ENCODE results near the gene FAS.

The FAS gene

DNA sequence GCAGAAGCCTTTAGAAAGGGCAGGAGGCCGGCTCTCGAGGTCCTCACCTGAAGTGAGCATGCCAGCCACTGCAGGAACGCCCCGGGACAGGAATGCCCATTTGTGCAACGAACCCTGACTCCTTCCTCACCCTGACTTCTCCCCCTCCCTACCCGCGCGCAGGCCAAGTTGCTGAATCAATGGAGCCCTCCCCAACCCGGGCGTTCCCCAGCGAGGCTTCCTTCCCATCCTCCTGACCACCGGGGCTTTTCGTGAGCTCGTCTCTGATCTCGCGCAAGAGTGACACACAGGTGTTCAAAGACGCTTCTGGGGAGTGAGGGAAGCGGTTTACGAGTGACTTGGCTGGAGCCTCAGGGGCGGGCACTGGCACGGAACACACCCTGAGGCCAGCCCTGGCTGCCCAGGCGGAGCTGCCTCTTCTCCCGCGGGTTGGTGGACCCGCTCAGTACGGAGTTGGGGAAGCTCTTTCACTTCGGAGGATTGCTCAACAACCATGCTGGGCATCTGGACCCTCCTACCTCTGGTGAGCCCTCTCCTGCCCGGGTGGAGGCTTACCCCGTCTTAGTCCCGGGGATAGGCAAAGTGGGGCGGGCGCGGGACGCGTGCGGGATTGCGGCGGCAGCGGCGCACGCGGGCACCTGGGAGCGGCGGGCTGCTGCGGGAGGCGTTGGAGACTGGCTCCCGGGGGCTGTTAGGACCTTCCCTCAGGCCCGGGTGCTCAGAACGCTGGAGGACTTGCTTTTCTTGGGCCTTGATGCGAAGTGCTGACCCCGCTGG lies at the start of gene FAS:
Gene FAS (plus strand): TSS at position 415 of the 777 bp plus-strand sequence. CDS start 79 bp downstream, at position 494.
- DNase-seq = peak; percentile 80 to 82

GRCh38 chr10:88941026-88941425 lies 49.6 kb upstream of the FAS start:
- DNase-seq = no peak

DNA sequence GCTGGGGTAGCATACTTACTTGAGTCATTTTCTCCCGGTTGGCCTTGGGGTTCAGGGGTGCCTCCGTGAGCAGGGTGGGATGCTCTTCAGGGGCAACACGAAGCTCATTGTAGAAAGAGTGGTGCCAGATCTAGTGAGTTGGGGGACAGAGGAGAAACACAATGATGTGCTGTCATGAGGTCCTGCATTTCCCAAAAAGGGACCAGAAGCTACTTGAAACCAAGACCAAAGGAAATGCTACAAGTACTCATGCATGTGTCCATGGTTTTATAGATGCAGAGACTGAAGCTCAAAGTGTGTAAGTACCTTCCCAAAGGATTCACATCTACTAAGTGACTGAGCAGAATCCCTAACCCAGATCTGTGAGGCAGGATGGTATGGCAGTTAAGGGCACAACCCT lies 46.8 kb upstream of the FAS start:
- DNase-seq = no peak

- DNase-seq = no peak
These were observed 45.8 kb upstream of the FAS start for GRCh38 chr10:88944813-88945212.

GRCh38 chr10:88946200-88946599 lies 44.4 kb upstream of the FAS start:
- no peak for DNase-seq

DNA sequence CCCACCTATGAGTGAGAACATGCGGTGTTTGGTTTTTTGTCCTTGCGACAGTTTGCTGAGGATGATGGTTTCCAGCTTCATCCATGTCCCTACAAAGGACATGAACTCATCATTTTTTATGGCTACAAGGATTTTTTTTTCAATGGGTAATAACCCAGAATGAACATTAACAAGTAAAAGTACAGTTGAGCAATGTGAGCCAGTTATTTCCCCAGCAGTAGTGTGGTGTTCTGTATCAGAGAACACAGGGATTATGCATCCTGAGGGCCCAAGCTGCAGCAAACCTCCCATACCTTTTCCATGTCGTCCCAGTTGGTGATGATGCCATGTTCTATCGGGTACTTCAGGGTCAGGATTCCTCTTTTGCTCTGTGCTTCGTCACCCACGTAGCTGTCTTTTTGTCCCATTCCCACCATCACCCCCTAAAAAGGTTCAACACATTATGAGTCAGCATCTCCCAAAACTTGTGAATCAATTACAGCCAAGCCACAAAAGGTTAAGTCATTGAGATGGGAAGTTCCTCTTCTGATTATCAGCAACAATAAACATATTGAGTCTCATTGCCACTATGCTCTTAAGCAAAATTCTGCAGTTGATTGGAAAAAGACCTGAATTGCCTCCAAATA lies 43.5 kb upstream of the FAS start:
- DNase-seq = no peak

DNA sequence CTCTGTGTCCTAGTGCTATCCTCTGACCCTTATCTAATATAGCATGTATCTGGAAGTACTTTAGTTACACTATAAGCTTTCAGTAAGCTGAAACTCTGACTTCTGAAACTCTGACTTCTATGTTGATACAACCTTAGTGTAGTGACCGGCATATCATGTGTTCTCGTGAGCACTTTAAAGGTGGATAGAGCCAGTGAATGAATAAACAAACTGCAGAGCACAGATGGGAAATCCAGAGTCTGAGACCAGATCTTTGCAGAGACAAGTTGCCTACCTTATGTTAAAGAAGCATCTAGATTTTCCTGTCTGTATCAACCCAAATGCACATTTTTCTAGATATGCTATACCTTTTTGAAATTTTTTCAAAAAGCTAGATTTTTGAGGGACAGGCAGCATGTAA lies 41.5 kb upstream of the FAS start:
- no peak for DNase-seq

DNA sequence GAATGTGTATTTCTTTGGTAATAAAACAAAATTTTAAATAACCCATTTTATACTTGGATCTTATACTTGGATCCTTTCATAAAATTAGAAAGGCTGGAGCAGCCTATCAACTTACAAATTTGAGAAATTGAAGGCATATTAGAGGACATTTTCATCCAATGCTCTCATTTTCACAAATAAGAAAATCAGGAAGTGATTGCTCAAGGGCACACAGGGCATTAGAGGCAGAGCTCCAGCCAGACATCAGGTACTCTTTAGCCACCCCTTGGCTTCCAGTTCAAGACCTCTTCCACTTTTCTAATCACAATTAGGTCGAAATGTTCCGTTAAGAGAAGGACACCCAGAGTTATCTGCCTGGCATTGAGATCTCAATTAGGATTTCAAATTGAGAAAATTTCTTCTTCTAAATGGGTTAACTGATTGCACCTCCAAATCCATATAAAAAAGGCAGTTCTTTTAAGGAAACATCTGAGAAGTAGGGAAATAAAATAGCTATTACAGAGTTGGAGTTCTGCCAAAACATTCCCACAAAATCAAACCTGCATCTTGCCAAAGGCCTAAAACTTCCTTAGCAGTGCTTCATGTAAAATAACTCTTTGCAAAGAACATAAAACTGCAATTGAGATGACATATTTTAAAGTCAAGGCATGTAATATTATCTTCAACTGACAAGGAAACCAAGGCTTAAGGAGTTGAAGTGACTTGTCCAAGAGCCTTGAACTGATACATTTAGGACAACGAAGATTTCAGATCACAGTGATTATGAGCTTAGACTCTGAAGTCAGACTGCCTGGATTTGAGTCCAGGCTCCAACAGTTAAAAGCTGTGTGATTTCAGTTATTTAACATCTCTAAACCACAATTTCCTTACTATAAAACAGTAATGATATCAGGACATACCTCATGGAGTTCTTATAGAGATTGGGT lies 40.4 kb upstream of the FAS start:
- no peak for DNase-seq

DNA sequence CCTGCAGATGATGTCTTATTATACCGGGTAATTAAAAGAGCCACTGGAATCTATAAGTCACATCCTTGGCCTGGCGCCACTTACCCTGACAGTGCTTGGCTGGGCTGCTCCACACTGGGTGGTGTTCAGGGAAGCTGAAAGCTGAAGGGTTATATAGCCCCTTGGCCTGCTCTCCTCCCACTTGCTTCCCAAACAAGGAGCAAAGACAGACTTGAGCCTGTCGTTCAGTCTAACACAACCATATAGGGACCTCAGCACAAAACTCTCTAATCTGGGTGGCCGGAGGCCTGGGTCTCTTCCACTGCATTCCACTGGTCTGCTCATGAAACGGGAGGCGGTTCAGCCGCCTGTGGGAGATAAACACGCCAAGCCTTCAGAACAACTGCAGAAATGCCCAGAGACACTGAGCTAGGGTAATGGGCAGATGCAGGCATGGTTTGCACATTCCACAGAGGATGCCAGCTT lies 37.9 kb upstream of the FAS start, which contains the start of gene ACTA2:
Gene ACTA2 (minus strand): TSS at position 127 of the 465 bp plus-strand sequence. CDS start 3,843 bp downstream, outside the sequence.
- DNase-seq = no peak

GRCh38 chr10:88953662-88954061 lies 36.9 kb upstream of the FAS start:
- no peak for DNase-seq

DNA sequence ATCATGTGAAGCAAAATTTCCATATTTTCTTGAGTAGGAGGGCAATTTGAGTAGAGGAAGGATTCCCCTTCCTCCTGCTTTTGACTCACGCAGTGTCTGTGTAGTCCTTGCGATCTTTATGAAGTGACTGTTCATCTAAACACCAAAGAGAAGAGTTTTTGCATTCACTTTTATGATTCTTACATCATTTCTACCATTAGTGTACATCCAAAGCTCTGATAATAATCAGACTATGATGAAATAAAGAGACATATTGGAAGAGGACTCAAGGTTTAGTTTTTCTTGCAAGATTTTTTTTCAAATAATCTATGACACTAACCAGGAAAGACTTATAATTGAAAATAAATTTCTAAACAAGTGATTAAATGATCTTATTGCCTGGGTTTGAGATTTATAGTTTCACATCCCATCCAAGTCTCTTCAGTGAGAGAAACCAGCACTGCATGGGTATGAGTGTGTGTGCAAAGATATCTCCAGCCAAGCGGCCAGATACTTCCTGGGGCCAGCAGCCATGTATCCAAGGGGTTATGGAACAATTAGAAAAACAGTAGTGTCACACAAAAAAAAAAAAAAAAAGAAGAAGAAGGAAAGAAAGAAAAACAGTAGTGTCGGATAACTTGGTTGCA lies 36.0 kb upstream of the FAS start:
- no peak for DNase-seq

DNA sequence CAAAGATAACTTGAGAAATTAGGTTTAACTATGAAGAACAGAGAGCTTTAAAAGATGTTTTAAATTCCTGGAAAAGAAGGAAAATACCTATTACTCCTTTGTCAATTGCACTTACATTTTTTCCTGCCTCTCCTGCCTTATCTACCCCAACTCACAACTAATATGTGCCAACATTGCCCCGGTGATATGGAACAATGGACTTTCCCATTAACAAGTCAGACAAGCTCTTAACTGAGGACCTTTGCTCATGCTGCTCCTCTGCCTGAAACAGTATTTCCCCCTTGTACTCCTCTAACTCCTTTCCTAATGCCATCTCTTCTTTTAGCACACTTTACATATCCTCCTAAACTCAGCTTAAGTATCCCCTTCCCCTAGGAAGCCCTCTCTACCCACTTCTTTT lies 33.2 kb upstream of the FAS start:
- no peak for DNase-seq

DNA sequence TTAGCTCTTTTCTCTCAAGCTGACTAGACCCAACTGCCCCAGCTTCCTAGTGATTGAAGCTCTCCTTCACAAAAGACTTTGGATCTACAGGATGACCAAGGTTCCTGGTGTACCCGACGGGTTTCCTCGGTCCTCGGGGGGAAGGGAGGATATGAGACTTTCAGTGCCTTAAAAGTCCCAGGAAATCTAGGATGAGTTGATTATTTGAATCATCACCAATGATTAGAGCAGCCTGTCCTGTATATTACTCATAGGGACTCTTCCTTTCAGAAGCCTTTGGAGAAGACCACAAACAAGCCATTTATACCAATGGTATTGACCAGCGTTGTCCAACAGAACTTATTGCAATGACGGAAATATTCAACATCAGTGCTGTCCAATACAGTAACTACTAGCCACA lies 31.9 kb upstream of the FAS start:
- DNase-seq = no peak

- DNase-seq = no peak
These were observed 29.8 kb upstream of the FAS start for GRCh38 chr10:88960802-88961201.

DNA sequence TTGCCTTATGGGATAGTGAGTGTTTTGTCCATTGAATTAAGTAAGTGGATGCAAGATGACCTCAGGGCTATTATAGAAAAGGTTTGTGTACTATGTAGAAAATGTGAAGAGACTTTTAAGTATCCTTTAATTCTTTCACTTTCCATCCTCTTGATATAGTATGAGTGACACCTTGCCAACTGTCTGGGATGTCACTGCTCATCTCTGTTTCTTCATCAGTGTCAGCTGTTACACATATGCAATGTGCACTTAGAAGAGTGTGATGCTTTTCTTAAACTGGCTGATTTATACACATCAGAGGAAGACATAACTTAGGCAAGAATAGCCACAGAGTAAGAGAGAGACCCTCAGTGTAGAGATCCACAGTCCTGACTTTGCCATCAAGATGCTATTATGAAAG lies 29.3 kb upstream of the FAS start:
- DNase-seq = no peak

DNA sequence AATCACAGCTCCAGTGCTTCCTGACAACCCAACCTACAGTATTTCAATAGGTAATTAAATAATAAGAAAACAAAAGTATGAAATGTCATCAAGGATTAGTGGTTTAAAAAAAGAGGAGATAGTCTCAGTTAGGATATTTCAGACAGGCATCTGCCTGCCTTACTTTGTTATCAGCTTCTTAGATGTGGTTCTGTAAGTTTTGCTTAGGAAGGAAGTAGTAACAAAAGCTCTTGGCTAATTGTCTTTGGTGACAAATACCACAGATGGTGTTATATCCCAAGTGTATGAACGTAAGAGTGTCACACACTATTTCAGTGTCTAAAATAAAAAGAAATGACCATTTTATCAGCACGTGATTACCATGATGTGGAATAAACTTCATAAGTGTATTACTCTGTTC lies 28.3 kb upstream of the FAS start:
- DNase-seq = no peak

DNA sequence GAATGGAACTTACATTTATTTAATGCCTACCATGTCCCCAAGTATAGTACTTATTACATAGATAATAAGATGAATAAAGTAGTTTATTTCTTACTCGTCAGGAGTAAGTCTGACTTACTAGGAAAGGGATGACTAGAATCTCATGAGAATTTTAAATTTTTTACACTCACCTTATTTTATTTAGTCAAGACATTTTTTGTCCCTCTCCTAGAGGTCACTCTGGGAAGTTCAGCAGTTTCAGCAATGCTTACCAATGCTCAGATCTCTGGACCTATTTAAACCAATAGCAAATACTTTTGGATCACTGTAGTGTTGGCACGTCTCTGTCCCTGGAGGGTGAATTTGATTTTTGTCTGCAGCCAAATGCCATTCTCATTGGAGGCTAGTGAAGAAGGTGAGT lies 27.3 kb upstream of the FAS start:
- DNase-seq = no peak

GRCh38 chr10:88964360-88964759 lies 26.2 kb upstream of the FAS start:
- no peak for DNase-seq

DNA sequence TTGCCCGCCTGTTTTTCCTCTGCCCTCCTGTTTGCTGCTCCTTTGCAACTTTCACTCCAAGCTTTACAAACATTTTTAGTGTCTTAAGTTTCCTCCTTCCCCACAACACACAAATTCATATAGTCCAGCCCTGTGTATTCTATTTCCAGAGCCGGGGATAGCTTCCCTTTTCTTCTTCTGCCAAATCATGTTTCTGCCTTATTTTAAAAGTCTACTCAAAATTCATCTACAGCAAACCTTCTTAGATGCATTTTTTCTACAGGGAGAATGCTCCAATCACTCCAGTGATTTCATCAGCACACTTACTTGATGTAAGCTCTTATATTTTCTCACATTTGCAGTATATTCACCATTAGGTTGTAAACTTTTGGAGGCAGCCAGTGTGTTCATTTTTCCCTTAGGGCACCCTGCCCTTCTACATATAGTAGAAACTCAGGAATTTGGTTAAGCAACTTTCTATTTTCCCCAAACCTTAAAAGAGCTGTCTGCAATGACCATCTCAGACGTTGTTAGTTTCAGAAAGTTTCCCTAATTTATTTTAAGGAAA lies 25.7 kb upstream of the FAS start:
- no peak for DNase-seq

DNA sequence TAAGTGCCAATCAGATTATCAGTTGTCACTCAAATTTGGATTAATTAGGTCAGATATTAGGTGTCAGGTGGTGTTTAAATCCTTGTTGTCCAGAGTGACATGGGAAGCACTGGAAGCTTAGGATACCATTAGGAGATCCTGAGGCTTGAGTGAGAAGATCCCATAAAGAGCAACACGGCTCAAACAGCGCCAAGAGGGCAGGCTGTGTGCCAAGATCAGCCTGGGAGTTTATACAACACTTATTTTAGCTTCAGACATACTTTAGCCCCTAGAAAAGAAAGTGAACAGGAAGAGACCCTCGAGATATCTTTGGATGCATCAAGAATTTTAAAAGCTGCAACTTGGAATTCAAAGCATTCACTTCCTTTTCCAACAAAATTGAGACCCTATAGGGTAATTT lies 23.8 kb upstream of the FAS start:
- DNase-seq = no peak

GRCh38 chr10:88968391-88968790 lies 22.2 kb upstream of the FAS start:
- no peak for DNase-seq

DNA sequence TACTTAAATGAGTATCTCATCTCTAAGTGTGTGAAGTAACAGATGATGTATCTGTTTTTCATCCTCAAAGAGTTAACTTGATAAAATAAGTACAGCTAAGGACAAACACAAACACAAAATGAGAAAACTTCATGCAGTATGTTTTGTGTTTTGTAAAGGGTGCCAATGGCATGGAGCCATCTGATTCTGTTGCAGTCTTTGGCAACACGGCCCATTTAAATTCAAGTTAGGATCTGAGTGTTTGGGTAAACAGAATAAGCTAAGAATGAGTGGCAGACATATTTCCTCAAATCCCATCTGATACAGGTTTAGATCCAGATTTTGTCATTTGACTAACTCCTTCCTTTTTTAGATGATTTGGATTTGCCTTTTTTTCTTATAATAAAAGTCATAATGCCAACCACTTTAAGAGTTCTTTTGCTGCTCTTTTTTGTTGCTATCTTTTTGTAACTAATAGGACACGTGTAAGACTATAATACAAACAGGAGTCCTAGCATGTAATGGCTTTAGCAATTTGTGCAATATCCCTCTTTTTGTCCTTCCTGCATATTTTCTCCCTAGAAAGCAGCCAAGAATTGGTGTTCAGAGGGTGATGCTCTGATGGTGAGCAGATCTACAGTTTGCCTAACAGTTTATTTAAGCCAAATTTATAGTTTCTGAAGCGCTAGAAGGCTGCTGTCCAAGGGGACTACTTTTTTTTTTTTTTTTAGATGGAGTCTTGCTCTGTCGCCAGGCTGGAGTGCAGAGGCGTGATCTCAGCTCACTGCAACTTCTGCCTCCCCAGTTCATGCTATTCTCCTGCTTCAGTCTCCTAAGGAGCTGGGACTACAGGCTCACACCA lies 19.2 kb upstream of the FAS start:
- DNase-seq = no peak

All from activated CD4-positive, alpha-beta T cell treated with anti-CD3 and anti-CD28 coated beads for 4 hours (primary cell).